Measurements from ENCODE around the gene CARF.

Gene CARF

GRCh38 chr2:203035879-203036470 lies 123.9 kb downstream of the CARF start:
- no peak overlapping the region for H3K4me3 ChIP-seq (ENCODE audit: low read depth, low read length)
- TF ChIP-seq CTCF (IDR thresholded peaks at IDR 0.05; ENCODE audit: low read depth, low read length, missing control alignments) = no peak
- DNase-seq (ENCODE audit: low read depth) = no peak
- in situ Hi-C loops (cut with HindIII; ENCODE audit: low sequenced_read_pairs) = no loop called here
